ENCODE measurements around the gene CTRB1. TPM values are rescaled to one million over a fixed set of nuclear protein-coding genes. Genes with fewer than 3 reads are reported as not detected.

The CTRB1 gene
- total and polyA plus RNA-seq, 2 of the 13 experiments (the other 11 are each of a cell fraction or from before 2014, with no cell fraction given): not detected

- TF ChIP-seq HNRNPL (IDR thresholded peaks at IDR 0.05; ENCODE audit: low read depth, low read length): no peak
- TF ChIP-seq ZNF503 (CRISPR knock-in tag; IDR thresholded peaks at IDR 0.05): no peak
- TF ChIP-seq, protein P1, sequence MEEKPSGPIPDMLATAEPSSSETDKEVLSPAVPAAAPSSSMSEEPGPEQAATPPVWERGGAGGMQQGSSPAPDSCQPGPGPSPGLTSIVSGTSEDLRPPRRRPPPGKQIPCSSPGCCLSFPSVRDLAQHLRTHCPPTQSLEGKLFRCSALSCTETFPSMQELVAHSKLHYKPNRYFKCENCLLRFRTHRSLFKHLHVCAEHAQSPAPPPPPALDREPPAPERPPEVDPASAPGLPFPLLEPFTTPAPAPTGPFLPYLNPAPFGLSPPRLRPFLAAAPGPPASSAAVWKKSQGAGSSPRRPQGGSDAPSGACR (CRISPR knock-in tag; IDR thresholded peaks at IDR 0.05): no peak; the same call in 1 of the 2 replicates
- TF ChIP-seq, protein P2, sequence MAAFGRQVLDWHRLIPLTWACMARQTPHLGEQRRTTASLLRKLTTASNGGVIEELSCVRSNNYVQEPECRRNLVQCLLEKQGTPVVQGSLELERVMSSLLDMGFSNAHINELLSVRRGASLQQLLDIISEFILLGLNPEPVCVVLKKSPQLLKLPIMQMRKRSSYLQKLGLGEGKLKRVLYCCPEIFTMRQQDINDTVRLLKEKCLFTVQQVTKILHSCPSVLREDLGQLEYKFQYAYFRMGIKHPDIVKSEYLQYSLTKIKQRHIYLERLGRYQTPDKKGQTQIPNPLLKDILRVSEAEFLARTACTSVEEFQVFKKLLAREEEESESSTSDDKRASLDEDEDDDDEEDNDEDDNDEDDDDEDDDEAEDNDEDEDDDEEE (CRISPR knock-in tag; IDR thresholded peaks at IDR 0.05): no peak
- TF ChIP-seq YY1 (IDR thresholded peaks at IDR 0.05; ENCODE audit: insufficient read depth, insufficient replicate concordance, low read depth, low read length): peak; percentile 71
- TF ChIP-seq, protein P3, sequence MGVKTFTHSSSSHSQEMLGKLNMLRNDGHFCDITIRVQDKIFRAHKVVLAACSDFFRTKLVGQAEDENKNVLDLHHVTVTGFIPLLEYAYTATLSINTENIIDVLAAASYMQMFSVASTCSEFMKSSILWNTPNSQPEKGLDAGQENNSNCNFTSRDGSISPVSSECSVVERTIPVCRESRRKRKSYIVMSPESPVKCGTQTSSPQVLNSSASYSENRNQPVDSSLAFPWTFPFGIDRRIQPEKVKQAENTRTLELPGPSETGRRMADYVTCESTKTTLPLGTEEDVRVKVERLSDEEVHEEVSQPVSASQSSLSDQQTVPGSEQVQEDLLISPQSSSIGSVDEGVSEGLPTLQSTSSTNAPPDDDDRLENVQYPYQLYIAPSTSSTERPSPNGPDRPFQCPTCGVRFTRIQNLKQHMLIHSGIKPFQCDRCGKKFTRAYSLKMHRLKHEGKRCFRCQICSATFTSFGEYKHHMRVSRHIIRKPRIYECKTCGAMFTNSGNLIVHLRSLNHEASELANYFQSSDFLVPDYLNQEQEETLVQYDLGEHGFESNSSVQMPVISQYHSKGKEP (CRISPR knock-in tag; IDR thresholded peaks at IDR 0.05): no peak
- TF ChIP-seq CBX5 (CRISPR knock-in tag; IDR thresholded peaks at IDR 0.05; ENCODE audit: borderline replicate concordance): peak; percentile 6; the same call in 1 of the 2 replicates
- TF ChIP-seq EP300 (IDR thresholded peaks at IDR 0.05; ENCODE audit: low read depth in 2 of 2, low read length in 2 of 2): no peak
- TF ChIP-seq EP300 (CRISPR knock-in tag; IDR thresholded peaks at IDR 0.05; ENCODE audit: borderline replicate concordance): no peak; the same call in 1 of the 2 replicates
- no peak for TF ChIP-seq KLF11 (CRISPR knock-in tag; IDR thresholded peaks at IDR 0.05)
- no peak; the same call in 1 of the 2 replicates for TF ChIP-seq POLR2AphosphoS2 (IDR thresholded peaks at IDR 0.05; ENCODE audit: low read depth, low read length)
- TF ChIP-seq, protein P4, sequence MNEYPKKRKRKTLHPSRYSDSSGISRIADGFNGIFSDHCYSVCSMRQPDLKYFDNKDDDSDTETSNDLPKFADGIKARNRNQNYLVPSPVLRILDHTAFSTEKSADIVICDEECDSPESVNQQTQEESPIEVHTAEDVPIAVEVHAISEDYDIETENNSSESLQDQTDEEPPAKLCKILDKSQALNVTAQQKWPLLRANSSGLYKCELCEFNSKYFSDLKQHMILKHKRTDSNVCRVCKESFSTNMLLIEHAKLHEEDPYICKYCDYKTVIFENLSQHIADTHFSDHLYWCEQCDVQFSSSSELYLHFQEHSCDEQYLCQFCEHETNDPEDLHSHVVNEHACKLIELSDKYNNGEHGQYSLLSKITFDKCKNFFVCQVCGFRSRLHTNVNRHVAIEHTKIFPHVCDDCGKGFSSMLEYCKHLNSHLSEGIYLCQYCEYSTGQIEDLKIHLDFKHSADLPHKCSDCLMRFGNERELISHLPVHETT (CRISPR knock-in tag; conservative IDR thresholded peaks at IDR 0.05): no peak
- peak; percentile 11; the same call in 1 of the 2 replicates for TF ChIP-seq ZFP91 (CRISPR knock-in tag; IDR thresholded peaks at IDR 0.05; ENCODE audit: borderline replicate concordance)
- TF ChIP-seq ARID2 (CRISPR knock-in tag; IDR thresholded peaks at IDR 0.05; ENCODE audit: borderline replicate concordance): no peak
- TF ChIP-seq ZNF530 (CRISPR knock-in tag; IDR thresholded peaks at IDR 0.05; ENCODE audit: low read depth): no peak
- TF ChIP-seq DNMT3B (CRISPR knock-in tag; conservative IDR thresholded peaks at IDR 0.05): no peak
- 0 out of 2 replicates have a peak, but pooled peaks have one; percentile 9 for TF ChIP-seq ZNF44 (CRISPR knock-in tag; IDR thresholded peaks at IDR 0.05)
- TF ChIP-seq PBX2 (CRISPR knock-in tag; IDR thresholded peaks at IDR 0.05): no peak
- TF ChIP-seq NCOA5 (CRISPR knock-in tag; IDR thresholded peaks at IDR 0.05): no peak
Observed at GRCh38 chr16:75251280-75252048, 32.7 kb downstream of the CTRB1 start, which contains the start of gene BCAR1 (continued).
